ENCODE measurements around the gene ZNF74.

The ZNF74 gene

DNA sequence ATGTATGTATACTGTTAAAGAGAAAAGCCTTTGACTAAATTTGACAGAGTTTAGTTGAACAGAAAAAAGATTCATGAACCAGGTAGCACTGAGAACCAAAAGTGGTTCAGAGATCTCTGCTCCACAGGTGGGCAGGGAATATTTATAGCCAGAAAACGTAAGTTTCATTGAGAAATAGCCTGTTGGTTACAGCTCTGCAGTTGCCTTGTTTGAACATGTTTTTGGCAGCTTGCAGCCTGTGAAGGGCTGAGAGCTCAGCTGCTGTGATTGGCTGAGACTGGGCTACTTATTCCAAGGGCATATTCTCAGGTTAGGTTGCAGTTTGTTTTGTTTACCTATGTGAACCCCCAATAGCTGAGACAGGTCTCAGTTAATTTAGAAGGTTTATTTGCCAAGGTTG, 13.5 kb upstream of the ZNF74 start:
- H3K4me3 ChIP-seq (ENCODE audit: low read depth, low read length): no peak overlapping the region
- H3K27me3 ChIP-seq (ENCODE audit: insufficient read depth, low read depth, severe bottlenecking): no peaks in the 10 kb centered on the region
- no peaks in the 10 kb centered on the region for H3K9me3 ChIP-seq (ENCODE audit: severe bottlenecking)
- H3K36me3 ChIP-seq: no peaks in the 10 kb centered on the region
- DNase-seq: no peak
- TF ChIP-seq, protein P1, sequence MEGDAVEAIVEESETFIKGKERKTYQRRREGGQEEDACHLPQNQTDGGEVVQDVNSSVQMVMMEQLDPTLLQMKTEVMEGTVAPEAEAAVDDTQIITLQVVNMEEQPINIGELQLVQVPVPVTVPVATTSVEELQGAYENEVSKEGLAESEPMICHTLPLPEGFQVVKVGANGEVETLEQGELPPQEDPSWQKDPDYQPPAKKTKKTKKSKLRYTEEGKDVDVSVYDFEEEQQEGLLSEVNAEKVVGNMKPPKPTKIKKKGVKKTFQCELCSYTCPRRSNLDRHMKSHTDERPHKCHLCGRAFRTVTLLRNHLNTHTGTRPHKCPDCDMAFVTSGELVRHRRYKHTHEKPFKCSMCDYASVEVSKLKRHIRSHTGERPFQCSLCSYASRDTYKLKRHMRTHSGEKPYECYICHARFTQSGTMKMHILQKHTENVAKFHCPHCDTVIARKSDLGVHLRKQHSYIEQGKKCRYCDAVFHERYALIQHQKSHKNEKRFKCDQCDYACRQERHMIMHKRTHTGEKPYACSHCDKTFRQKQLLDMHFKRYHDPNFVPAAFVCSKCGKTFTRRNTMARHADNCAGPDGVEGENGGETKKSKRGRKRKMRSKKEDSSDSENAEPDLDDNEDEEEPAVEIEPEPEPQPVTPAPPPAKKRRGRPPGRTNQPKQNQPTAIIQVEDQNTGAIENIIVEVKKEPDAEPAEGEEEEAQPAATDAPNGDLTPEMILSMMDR (IDR thresholded peaks at IDR 0.05; ENCODE audit: low read depth, low read length): no peak
- no peak overlapping the region for H3K27ac ChIP-seq

DNA sequence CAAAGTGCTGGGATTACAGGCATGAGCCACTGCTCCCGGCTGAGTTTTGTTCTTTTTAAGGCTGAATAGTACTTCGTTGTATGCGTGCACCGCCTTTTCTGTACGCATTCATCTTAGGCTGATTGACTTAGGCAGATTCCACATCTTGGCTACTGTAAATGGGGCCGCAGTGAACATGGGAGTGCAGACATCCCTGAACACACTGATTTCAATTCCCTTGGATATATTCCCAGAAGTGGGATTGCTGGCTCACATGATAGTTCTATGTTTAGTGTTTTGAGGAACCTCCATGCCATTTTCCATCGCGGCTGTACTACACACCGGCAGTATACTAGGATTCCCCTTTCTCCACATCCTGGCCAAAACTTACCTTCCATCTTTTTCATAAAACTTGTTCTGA, 10.4 kb upstream of the ZNF74 start:
- Histone ChIP-seq H3K36me3 (no peaks in the 10 kb centered on the region), H3K4me3 (ENCODE audit: low read depth, low read length) (no peak overlapping the region), H3K27me3 (ENCODE audit: insufficient read depth, low read depth, severe bottlenecking) (no peaks in the 10 kb centered on the region), H3K27ac (no peak overlapping the region), H3K9me3 (ENCODE audit: severe bottlenecking) (no peaks in the 10 kb centered on the region)
- DNase-seq: no peak
- TF ChIP-seq, protein P1 (IDR thresholded peaks at IDR 0.05; ENCODE audit: low read depth, low read length): no peak

DNA sequence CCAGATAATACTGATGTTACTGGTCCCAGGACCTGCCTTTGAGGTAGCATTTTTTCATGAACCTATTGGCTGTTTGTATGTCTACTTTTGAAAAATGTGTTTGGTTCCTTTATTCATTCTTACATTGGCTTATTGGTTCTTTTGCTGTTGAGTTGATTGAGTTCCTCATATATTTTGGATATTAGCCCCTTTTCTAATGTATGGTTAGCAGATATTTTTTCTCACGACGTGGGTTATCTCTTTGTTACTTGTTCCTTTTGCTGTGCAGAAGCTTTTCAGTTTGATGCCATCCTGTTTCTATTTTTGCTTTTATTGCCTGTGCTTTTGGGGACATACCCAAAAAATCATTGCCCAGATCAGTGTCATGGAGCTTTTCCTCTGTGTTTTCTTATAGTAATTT, 9.8 kb upstream of the ZNF74 start:
- no peak for DNase-seq
- Histone ChIP-seq H3K9me3 (ENCODE audit: severe bottlenecking) (peaks cover 2% of the 10 kb centered on the region), H3K27ac (no peak overlapping the region), H3K36me3 (no peaks in the 10 kb centered on the region), H3K27me3 (ENCODE audit: insufficient read depth, low read depth, severe bottlenecking) (no peaks in the 10 kb centered on the region), H3K4me3 (ENCODE audit: low read depth, low read length) (no peak overlapping the region)
- TF ChIP-seq, protein P1 (IDR thresholded peaks at IDR 0.05; ENCODE audit: low read depth, low read length): no peak

DNA sequence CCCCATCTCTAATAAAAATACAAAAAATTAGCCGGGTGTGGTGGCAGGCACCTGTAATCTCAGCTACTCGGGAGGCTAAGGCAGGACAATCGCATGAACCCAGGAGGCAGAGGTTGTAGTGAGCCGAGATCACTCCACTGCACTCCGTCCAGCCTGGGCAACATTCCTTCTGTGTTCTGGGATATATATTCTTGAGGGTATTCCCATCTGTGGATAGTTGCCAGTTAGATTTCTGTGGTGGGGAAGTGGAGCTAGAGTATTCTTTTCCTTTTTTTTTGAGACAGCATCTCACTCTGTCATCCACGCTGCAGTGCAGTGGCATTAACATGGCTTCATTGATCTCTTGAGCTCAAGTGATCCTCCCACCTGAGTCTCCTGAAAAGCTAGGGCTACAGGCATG, 9.1 kb upstream of the ZNF74 start:
- no peak overlapping the region for H3K4me3 ChIP-seq (ENCODE audit: low read depth, low read length)
- H3K9me3 ChIP-seq (ENCODE audit: severe bottlenecking): peaks cover 3% of the 10 kb centered on the region
- no peaks in the 10 kb centered on the region for H3K36me3 ChIP-seq
- DNase-seq: no peak
- no peaks in the 10 kb centered on the region for H3K27me3 ChIP-seq (ENCODE audit: insufficient read depth, low read depth, severe bottlenecking)
- no peak overlapping the region for H3K27ac ChIP-seq
- TF ChIP-seq, protein P1 (IDR thresholded peaks at IDR 0.05; ENCODE audit: low read depth, low read length): no peak

DNA sequence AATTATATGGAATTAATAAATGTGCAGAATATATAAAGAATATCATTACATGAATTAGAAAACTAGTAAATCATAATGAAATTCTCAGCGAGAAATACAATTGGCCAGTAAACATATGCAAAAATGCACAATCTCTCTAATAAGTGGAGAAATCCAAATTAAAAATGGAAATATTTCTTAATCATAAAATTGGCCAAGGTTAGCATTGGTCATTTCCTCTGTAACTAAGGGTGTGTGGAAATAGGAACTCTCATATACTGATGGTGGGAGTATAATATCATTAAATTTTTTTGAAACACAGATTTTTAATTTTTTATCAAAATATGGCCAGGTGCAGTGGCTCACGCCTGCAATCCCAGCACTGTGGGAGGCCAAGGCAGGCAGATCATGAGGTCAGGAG, 7.6 kb upstream of the ZNF74 start:
- Histone ChIP-seq H3K36me3 (no peaks in the 10 kb centered on the region), H3K9me3 (ENCODE audit: severe bottlenecking) (peaks cover 3% of the 10 kb centered on the region), H3K27me3 (ENCODE audit: insufficient read depth, low read depth, severe bottlenecking) (no peaks in the 10 kb centered on the region), H3K4me3 (ENCODE audit: low read depth, low read length) (no peak overlapping the region), H3K27ac (no peak overlapping the region)
- no peak for DNase-seq
- TF ChIP-seq, protein P1 (IDR thresholded peaks at IDR 0.05; ENCODE audit: low read depth, low read length): no peak

DNA sequence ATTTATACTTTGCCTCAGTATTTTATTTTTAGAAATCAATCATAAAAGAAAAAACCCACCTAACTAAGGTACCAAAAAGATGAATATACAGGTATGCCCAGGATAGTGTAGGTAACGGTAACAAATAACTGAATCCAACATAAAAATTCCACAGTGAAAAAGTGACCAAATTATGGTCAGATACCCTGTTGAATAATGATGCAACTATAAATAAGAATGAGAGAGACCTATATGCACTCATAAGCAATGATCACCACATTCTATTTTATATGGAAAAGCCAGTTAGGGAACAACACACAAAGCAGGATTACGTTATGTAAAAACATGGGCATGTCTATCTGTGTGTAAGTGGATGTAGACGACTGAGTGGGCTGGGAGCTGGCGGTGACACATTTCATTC, 7.0 kb upstream of the ZNF74 start:
- no peak for DNase-seq
- TF ChIP-seq, protein P1 (IDR thresholded peaks at IDR 0.05; ENCODE audit: low read depth, low read length): no peak
- Histone ChIP-seq H3K27me3 (ENCODE audit: insufficient read depth, low read depth, severe bottlenecking) (no peaks in the 10 kb centered on the region), H3K27ac (no peak overlapping the region), H3K36me3 (no peaks in the 10 kb centered on the region), H3K9me3 (ENCODE audit: severe bottlenecking) (peaks cover 3% of the 10 kb centered on the region), H3K4me3 (ENCODE audit: low read depth, low read length) (no peak overlapping the region)

Data from WERI-Rb-1 (cell line).